PFSK-1 (cell line): Measurements from ENCODE around the gene RAPGEF3.

Experiments used
- FOXP2 ChIP-seq: optimal IDR thresholded peaks from 2 replicates; pipeline ENCODE3; 2011; ENCODE audit warnings: borderline replicate concordance, control low read depth, inconsistent platforms; ENCODE audit not compliant: insufficient read depth; ENCODE audit errors: extremely low read length, extremely low read depth
- POLR2AphosphoS5 ChIP-seq: IDR thresholded peaks from 2 replicates; pipeline ENCODE4 v1.6.1; 2012; ENCODE audit warnings: low read depth, mild to moderate bottlenecking, control low read depth, low read length, moderate library complexity
- REST ChIP-seq, 2 experiments: IDR thresholded peaks; 2 replicates each; pipeline versions ENCODE4 v1.6.1 to v1.8.0; 2011 to 2012; ENCODE audit warnings: low read depth in 2 of 2, low read length in 2 of 2, control low read depth in 1 of 2, inconsistent platforms in 1 of 2, mild to moderate bottlenecking in 1 of 2, moderate library complexity in 1 of 2; ENCODE audit not compliant: insufficient read depth in 1 of 2
- SIN3A ChIP-seq: IDR thresholded peaks from 2 replicates; pipeline ENCODE4 v1.6.1; 2012; ENCODE audit warnings: mild to moderate bottlenecking, low read length, moderate library complexity, borderline replicate concordance; ENCODE audit not compliant: insufficient read depth
- TAF1 ChIP-seq: IDR thresholded peaks from 2 replicates; pipeline ENCODE4 v1.6.1; 2012; ENCODE audit warnings: low read length, control low read depth, borderline replicate concordance; ENCODE audit not compliant: insufficient read depth

RAPGEF3 gene

DNA sequence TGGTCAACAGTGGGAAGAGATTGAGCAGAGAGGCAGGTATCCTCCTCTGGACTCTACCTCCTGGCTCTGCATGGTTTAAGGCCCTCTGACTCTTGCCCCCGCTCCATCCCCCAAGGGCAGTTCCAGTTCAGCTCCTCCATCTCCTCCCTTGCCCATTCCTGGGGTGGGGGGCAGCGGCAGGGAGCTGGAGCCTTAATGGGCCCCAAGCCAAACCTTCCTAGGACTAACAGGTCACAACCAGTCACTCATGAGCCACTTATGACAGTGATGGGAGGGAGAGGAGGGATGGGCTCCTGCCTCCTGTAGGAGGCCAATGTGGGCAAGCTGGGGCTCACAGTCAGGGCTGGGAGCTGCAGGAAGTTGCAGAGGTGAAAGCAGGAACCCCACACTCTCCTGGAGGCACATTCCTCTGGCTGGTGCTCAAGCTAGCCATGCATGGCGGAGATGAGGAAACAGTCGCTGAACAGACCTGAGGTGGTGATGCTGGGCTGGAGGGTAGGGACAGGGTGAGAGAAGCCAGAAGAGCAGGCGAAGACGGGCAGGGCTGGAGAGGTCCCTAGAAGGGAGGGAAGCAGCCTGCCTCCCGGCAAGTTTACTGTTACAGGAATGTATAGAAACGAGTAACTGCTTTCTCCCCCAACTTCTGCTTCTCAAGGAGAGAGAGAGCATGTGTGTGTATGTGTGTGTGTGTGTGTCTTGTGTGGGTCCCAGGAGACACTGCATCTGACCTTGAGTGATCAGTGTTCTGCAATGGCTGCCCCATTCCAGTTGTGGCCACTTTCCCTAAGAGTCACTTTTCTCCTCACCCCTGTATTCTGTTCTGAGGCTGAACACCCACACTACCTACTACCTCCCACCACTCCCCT lies 5.0 kb upstream of the RAPGEF3 start:
- TF ChIP-seq FOXP2 (no peak), TAF1 (no peak), POLR2AphosphoS5 (no peak), SIN3A (no peak), REST (IDR thresholded peaks at IDR 0.05; ENCODE audit: insufficient read depth in 1 of 2, low read depth in 2 of 2, low read length in 2 of 2) (no peak)

DNA sequence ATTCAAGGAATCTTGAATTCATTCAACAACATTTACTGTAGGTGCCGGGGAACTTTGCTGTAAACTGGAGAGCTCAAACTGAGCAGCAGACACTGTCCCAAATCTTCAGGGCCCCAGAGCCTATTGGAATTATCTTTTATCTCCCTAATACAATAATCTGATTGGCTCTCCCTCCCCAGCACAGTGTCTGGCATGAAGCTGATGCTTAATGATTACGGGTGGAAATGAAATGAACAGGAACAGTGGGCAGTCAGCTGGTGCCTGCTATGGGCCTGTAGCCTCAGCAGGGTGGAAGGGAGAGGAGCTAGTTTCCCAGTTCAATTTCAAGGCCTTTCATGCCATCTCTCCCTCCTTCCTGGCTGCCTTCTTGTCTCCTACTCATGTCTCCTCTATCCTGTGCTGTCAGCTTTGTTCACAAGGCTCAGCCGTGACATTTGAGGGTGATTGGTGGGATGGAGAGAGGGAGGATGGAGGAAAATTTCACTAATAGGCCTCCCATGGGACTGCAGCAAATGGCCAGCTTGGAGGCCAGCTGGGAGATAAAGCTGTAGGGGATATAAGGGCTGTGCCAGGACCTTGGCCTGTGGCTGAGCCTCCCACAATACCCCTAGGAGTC lies 4.3 kb upstream of the RAPGEF3 start:
- no peak for TF ChIP-seq SIN3A
- no peak for TF ChIP-seq REST (IDR thresholded peaks at IDR 0.05; ENCODE audit: insufficient read depth in 1 of 2, low read depth in 2 of 2, low read length in 2 of 2)
- no peak for TF ChIP-seq FOXP2
- no peak for TF ChIP-seq TAF1
- no peak for TF ChIP-seq POLR2AphosphoS5

DNA sequence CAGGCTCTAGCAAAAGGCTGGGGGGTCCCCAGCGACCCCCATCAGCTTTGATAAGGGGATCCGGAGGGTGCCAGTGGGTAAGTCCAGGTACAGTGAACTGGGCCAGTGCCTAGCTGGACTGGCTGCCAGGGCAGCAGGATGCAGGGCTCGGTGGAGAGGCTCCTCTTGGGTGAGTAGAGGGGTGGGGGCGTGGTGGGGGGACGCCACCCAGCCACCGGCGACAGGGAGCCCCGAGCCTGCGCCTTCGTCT lies 171 bp downstream of the RAPGEF3 start:
- TF ChIP-seq REST (IDR thresholded peaks at IDR 0.05; ENCODE audit: insufficient read depth in 1 of 2, low read depth in 2 of 2, low read length in 2 of 2) (no peak), FOXP2 (no peak), SIN3A (no peak), TAF1 (no peak), POLR2AphosphoS5 (no peak)

GRCh38 chr12:47757840-47758583 lies 668 bp downstream of the RAPGEF3 start:
- no peak for TF ChIP-seq POLR2AphosphoS5
- TF ChIP-seq REST (IDR thresholded peaks at IDR 0.05; ENCODE audit: insufficient read depth in 1 of 2, low read depth in 2 of 2, low read length in 2 of 2), result no peak
- TF ChIP-seq SIN3A, result no peak
- TF ChIP-seq FOXP2, result no peak
- TF ChIP-seq TAF1, result no peak
